GM12801 (cell line): ENCODE measurements around the gene ELMO1.

Experiments
- CTCF ChIP-seq: IDR thresholded peaks from one replicate; pipeline ENCODE4 v1.5.1; 2011; ENCODE audit warnings: control low read depth; ENCODE audit not compliant: insufficient read length; ENCODE audit errors: extremely low read depth

The ELMO1 gene

GRCh38 chr7:36965625-36966024 lies 483.0 kb downstream of the ELMO1 start:
- no peak for TF ChIP-seq CTCF

- no peak for TF ChIP-seq CTCF
These were observed 484.4 kb downstream of the ELMO1 start for GRCh38 chr7:36964297-36964696.

DNA sequence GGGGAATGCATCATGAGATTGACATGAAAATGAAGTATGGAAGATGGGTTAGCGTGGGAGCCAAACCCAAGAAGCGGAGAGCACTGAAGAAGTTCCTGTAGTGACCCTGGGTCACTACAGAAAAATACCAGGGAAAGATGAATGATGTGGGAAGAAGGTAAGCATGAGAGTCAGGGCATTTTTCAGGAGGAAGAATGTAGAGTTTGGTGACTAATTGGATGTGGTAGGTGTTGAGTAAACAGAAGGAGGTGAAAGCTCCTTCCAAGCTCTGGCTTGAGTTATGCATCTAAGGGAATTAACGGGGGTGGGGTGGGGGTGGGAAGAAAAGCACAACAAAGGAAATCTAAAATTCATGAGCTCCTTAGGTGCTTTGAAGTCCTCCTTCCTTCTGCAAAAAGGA lies 486.3 kb downstream of the ELMO1 start:
- no peak for TF ChIP-seq CTCF

DNA sequence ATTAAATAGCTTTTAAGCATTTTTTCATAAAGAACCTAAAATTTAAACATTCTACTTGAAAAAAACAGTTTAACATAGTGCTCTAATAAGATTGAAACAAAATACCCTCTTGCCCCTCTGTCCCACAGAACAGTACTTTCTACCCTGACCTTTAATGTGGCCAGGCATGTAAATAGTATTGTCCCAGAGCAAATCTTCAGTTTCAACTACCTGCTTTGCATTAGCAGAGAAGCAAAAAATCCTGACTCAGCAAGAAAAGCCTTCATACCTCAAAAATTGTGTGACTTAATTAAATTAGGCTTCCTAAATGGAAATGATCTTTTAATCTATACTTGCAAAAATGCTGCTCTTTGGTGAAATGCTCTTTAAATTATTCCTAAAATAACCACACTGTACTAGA lies 487.0 kb downstream of the ELMO1 start:
- no peak for TF ChIP-seq CTCF

- no peak for TF ChIP-seq CTCF
These were observed 487.6 kb downstream of the ELMO1 start for GRCh38 chr7:36961097-36961496.

DNA sequence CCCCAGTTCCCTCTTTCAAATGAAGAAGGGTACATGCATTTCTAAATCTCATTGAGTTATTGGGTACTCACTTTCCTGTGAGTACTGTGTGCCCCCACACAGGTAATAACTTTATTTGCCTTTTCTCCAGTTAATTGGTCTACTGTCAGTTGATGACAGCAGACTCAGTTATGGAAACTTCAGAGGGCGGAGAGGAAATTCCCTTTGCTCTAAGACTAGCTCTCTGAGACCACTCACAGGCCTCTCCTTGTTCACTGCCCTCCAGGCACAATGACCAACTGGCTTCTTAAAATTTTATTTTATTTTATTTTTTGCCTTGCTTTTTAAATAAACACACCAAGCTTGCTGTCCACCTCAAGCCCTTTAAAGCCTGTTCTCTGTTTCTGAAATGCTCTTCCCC lies 488.6 kb downstream of the ELMO1 start:
- TF ChIP-seq CTCF, result no peak

DNA sequence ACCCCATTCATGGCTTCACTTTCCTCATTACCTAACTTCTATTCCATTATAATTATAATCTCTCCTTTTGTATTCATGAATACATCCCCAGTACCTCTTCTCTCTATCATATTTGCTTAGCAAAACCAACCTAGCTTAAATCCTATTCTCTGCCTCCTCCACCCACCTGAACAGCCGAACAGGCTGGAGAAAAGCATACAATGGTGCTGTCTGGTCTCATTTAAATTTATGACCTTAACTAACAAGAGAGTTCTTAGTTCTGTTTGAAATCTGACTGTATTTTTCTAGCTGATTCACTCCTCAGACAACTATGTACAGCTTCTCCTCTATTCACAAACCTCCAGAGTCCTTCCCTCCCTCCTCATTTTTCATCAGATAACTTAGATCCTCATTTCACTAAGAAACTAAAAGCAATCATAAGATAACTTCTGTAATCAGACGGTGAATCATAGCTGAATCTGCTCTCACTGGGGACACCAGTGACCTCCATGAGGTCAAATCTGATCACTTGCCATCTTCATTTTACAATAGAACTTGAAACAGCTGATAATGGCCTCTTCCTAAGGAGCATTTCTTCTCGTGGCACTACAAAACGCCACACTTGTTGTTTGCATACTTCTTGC lies 490.4 kb downstream of the ELMO1 start:
- no peak for TF ChIP-seq CTCF
